ENCODE data around the gene HORMAD2.

- TF ChIP-seq EZH2phosphoT487 (IDR thresholded peaks at IDR 0.05; ENCODE audit: borderline replicate concordance, low read length): no peak
- no peak for TF ChIP-seq CTCF (conservative IDR thresholded peaks at IDR 0.05; ENCODE audit: low read depth, low read length)
- TF ChIP-seq EZH2 (IDR thresholded peaks at IDR 0.05; ENCODE audit: low read length, unreplicated experiment): no peak
Measured at GRCh38 chr22:30033901-30034300, 46.4 kb upstream of the HORMAD2 start.

Data from PC-3 (cell line).